WTC11 (cell line): ENCODE data around the gene KXD1. TPM values are rescaled to one million over a fixed set of nuclear protein-coding genes. Genes with fewer than 3 reads are reported as not detected.
A peak's percentile ranks its signal among the peaks of the same experiment; 100 is the strongest.

Experiments used
- ATAC-seq: fragments of 200-7000 bp; cut with Tn5 transposase; 2 replicates; pipeline ENCODE4 v1.10.0; 2021; ENCODE audit warnings: mild to moderate bottlenecking, moderate library complexity
- CTCF ChIA-PET: fragments of 300-600 bp; sonication (Branson Sonifier 250); formaldehyde crosslinking; loops from one replicate; lab custom pipeline; 2021; ENCODE audit warnings: antibody characterized with exemption; lab: Charles Lee
- POLR2A ChIA-PET: fragments of 350-600 bp; sonication (Branson Sonifier 250); formaldehyde crosslinking; loops from one replicate; lab custom pipeline; 2021; ENCODE audit warnings: antibody characterized with exemption; lab: Charles Lee
- DNase-seq: peaks from one replicate; pipeline ENCODE4 v3.0.0; 2021; ENCODE audit warnings: low spot score
- H3K27ac Mint-ChIP-seq: 2 replicates; pipeline ENCODE4 v1.8.0; 2021; ENCODE audit warnings: mixed read lengths
- H3K27me3 Mint-ChIP-seq: 2 replicates; pipeline ENCODE4 v1.8.0; 2021; ENCODE audit warnings: low read depth, mild to moderate bottlenecking, moderate library complexity, mixed read lengths
- H3K36me3 Mint-ChIP-seq: 2 replicates; pipeline ENCODE4 v1.8.0; 2021; ENCODE audit warnings: mixed read lengths
- H3K4me1 Mint-ChIP-seq: 2 replicates; pipeline ENCODE4 v1.8.0; 2022; ENCODE audit warnings: mixed read lengths
- H3K4me3 Mint-ChIP-seq: 2 replicates; pipeline ENCODE4 v1.8.0; 2021; ENCODE audit warnings: mild to moderate bottlenecking, moderate library complexity, mixed read lengths
- H3K9me3 Mint-ChIP-seq: 2 replicates; pipeline ENCODE4 v1.8.0; 2021; ENCODE audit warnings: mixed read lengths
- ARID4B ChIP-seq: sonication (generic); formaldehyde crosslinking; IDR thresholded peaks from 2 replicates; pipeline ENCODE4 v1.8.0; 2023; ENCODE audit warnings: missing genetic modification reagents, mild to moderate bottlenecking, borderline replicate concordance
- CREB1 ChIP-seq: sonication (generic); formaldehyde crosslinking; IDR thresholded peaks from 2 replicates; pipeline ENCODE4 v1.8.0; 2023; ENCODE audit warnings: mild to moderate bottlenecking, missing genetic modification reagents
- EMX1 ChIP-seq: fragments of 250-450 bp; sonication (Bioruptor Pico); IDR thresholded peaks from 2 replicates; pipeline ENCODE4 v1.8.0; 2021; ENCODE audit warnings: mild to moderate bottlenecking
- FOXK1 ChIP-seq: sonication (generic); formaldehyde crosslinking; IDR thresholded peaks from 2 replicates; pipeline ENCODE4 v1.8.0; 2022; ENCODE audit warnings: mild to moderate bottlenecking, moderate library complexity, missing genetic modification reagents
- FOXP1 ChIP-seq: sonication (generic); formaldehyde crosslinking; IDR thresholded peaks from 2 replicates; pipeline ENCODE4 v1.8.0; 2022; ENCODE audit warnings: missing genetic modification reagents, mild to moderate bottlenecking, moderate library complexity, borderline replicate concordance
- FOXP4 ChIP-seq: sonication (generic); formaldehyde crosslinking; IDR thresholded peaks from 2 replicates; pipeline ENCODE4 v1.8.0; 2022; ENCODE audit warnings: mild to moderate bottlenecking, missing genetic modification reagents
- IRF1 ChIP-seq: sonication (generic); formaldehyde crosslinking; IDR thresholded peaks from 2 replicates; pipeline ENCODE4 v1.8.0; 2023; ENCODE audit warnings: missing genetic modification reagents
- NR2C2 ChIP-seq: sonication (generic); formaldehyde crosslinking; IDR thresholded peaks from 2 replicates; pipeline ENCODE4 v1.8.0; 2022; ENCODE audit warnings: mild to moderate bottlenecking, missing genetic modification reagents
- NR3C1 ChIP-seq: sonication (generic); formaldehyde crosslinking; conservative IDR thresholded peaks from 2 replicates; pipeline ENCODE4 v1.8.1; 2023; ENCODE audit warnings: low read depth, mild to moderate bottlenecking, missing genetic modification reagents
- RORB ChIP-seq: fragments of 250-450 bp; sonication (Bioruptor Pico); IDR thresholded peaks from 2 replicates; pipeline ENCODE4 v1.9.0; 2021; ENCODE audit warnings: mild to moderate bottlenecking
- TCF7 ChIP-seq: sonication (generic); formaldehyde crosslinking; IDR thresholded peaks from 2 replicates; pipeline ENCODE4 v1.8.0; 2022; ENCODE audit warnings: mild to moderate bottlenecking, low read depth, missing genetic modification reagents, moderate library complexity
- TEAD1 ChIP-seq: sonication (generic); formaldehyde crosslinking; IDR thresholded peaks from 2 replicates; pipeline ENCODE4 v1.8.0; 2022; ENCODE audit warnings: mild to moderate bottlenecking, missing genetic modification reagents
- ZNF219 ChIP-seq: sonication (generic); formaldehyde crosslinking; IDR thresholded peaks from 2 replicates; pipeline ENCODE4 v1.8.0; 2023; ENCODE audit warnings: missing genetic modification reagents, mild to moderate bottlenecking, borderline replicate concordance
- ZNF232 ChIP-seq: sonication (generic); formaldehyde crosslinking; IDR thresholded peaks from 2 replicates; pipeline ENCODE4 v1.8.0; 2022; ENCODE audit warnings: mild to moderate bottlenecking, missing genetic modification reagents
- ZNF263 ChIP-seq: sonication (generic); formaldehyde crosslinking; IDR thresholded peaks from 2 replicates; pipeline ENCODE4 v1.8.1; 2022; ENCODE audit warnings: low read depth, mild to moderate bottlenecking, moderate library complexity, missing genetic modification reagents
- ZNF281 ChIP-seq: sonication (generic); formaldehyde crosslinking; IDR thresholded peaks from 2 replicates; pipeline ENCODE4 v1.8.0; 2023; ENCODE audit warnings: mild to moderate bottlenecking, missing genetic modification reagents
- ZNF317 ChIP-seq: sonication (generic); formaldehyde crosslinking; IDR thresholded peaks from 2 replicates; pipeline ENCODE4 v1.8.1; 2023; ENCODE audit warnings: low read depth, mild to moderate bottlenecking, moderate library complexity, missing genetic modification reagents, borderline replicate concordance
- total RNA-seq: library from RNA; stranded (reverse); gene quantifications from 3 replicates; pipeline ENCODE4 v1.2.3, GENCODE V29; 2021
- TF ChIP-seq, protein P1 (sequence below): sonication (generic); formaldehyde crosslinking; IDR thresholded peaks from 2 replicates; pipeline ENCODE4 v1.8.1; 2022; ENCODE audit warnings: mild to moderate bottlenecking, missing genetic modification reagents, moderate library complexity, borderline replicate concordance
- TF ChIP-seq, protein P2 (sequence below): sonication (generic); formaldehyde crosslinking; IDR thresholded peaks from 2 replicates; pipeline ENCODE4 v1.8.0; 2022; ENCODE audit warnings: mild to moderate bottlenecking, missing genetic modification reagents
- TF ChIP-seq, protein P3 (sequence below): sonication (generic); formaldehyde crosslinking; conservative IDR thresholded peaks from 2 replicates; pipeline ENCODE4 v1.8.1; 2022; ENCODE audit warnings: mild to moderate bottlenecking, missing genetic modification reagents
- TF ChIP-seq, protein P4 (sequence below): sonication (generic); formaldehyde crosslinking; IDR thresholded peaks from 2 replicates; pipeline ENCODE4 v1.8.1; 2023; ENCODE audit warnings: mild to moderate bottlenecking, moderate library complexity, missing genetic modification reagents

KXD1 gene
- total RNA-seq, 1 experiment from 2014 or later = 136 TPM

- Mint-ChIP-seq H3K27ac (peak overlapping the region; percentile 98), H3K27me3 (peaks cover 5% of the 10 kb centered on the region), H3K9me3 (0 out of 2 replicates have a peak, but pooled peaks cover 3% of the 10 kb centered on the region), H3K4me1 (peaks cover 33% of the 10 kb centered on the region), H3K4me3 (peak overlapping the region; percentile 86), H3K36me3 (0 out of 2 replicates have a peak, but pooled peaks cover 3% of the 10 kb centered on the region)
- DNase-seq (peak; percentile 82), ATAC-seq (peak; percentile 20)
- ChIA-PET CTCF (interaction anchor here (0.7 to 4.5 kb wide), 54 partner anchors 9 to 397 kb away, joined by 3 to 39 read pairs (median 4); partner anchors contain the start of genes COPE, CRLF1, DDX49 and ELL), POLR2A (interaction anchor here (0.6 to 2.5 kb wide), 16 partner anchors 8 to 350 kb away, joined by 3 to 18 read pairs (median 3); partner anchors contain the start of genes KXD1 and UBA52)
- no peak for TF ChIP-seq ZNF232 (CRISPR knock-in tag)
- TF ChIP-seq ZNF263 (CRISPR knock-in tag) = no peak
- TF ChIP-seq, protein P1, sequence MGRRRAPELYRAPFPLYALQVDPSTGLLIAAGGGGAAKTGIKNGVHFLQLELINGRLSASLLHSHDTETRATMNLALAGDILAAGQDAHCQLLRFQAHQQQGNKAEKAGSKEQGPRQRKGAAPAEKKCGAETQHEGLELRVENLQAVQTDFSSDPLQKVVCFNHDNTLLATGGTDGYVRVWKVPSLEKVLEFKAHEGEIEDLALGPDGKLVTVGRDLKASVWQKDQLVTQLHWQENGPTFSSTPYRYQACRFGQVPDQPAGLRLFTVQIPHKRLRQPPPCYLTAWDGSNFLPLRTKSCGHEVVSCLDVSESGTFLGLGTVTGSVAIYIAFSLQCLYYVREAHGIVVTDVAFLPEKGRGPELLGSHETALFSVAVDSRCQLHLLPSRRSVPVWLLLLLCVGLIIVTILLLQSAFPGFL (CRISPR knock-in tag) = no peak; the same call in 1 of the 2 replicates
- peak; percentile 77; the same call in 1 of the 2 replicates for TF ChIP-seq CREB1 (CRISPR knock-in tag)
- TF ChIP-seq FOXK1 (CRISPR knock-in tag) = peak; percentile 73; the same call in 1 of the 2 replicates
- TF ChIP-seq, protein P2, sequence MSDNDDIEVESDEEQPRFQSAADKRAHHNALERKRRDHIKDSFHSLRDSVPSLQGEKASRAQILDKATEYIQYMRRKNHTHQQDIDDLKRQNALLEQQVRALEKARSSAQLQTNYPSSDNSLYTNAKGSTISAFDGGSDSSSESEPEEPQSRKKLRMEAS (CRISPR knock-in tag) = peak; percentile 94
- TF ChIP-seq FOXP4 = peak; percentile 83; the same call in 1 of the 2 replicates
- TF ChIP-seq, protein P3, sequence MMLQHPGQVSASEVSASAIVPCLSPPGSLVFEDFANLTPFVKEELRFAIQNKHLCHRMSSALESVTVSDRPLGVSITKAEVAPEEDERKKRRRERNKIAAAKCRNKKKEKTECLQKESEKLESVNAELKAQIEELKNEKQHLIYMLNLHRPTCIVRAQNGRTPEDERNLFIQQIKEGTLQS = peak; percentile 13; the same call in 1 of the 2 replicates
- TF ChIP-seq EMX1 = 0 out of 2 replicates have a peak, but pooled peaks have one; percentile 38
- peak; percentile 62; the same call in 1 of the 2 replicates for TF ChIP-seq IRF1 (CRISPR knock-in tag)
- no peak for TF ChIP-seq RORB (CRISPR knock-in tag)
- no peak for TF ChIP-seq TCF7
- peak; percentile 65; the same call in 1 of the 2 replicates for TF ChIP-seq ZNF281
- TF ChIP-seq NR3C1 (CRISPR knock-in tag) = no peak
- TF ChIP-seq, protein P4, sequence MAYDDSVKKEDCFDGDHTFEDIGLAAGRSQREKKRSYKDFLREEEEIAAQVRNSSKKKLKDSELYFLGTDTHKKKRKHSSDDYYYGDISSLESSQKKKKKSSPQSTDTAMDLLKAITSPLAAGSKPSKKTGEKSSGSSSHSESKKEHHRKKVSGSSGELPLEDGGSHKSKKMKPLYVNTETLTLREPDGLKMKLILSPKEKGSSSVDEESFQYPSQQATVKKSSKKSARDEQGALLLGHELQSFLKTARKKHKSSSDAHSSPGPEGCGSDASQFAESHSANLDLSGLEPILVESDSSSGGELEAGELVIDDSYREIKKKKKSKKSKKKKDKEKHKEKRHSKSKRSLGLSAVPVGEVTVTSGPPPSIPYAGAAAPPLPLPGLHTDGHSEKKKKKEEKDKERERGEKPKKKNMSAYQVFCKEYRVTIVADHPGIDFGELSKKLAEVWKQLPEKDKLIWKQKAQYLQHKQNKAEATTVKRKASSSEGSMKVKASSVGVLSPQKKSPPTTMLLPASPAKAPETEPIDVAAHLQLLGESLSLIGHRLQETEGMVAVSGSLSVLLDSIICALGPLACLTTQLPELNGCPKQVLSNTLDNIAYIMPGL = no peak
- TF ChIP-seq NR2C2 = peak; percentile 58; the same call in 1 of the 2 replicates
- TF ChIP-seq ARID4B (CRISPR knock-in tag) = peak; percentile 83
- TF ChIP-seq ZNF317 = no peak
- TF ChIP-seq ZNF219 = 0 out of 2 replicates have a peak, but pooled peaks have one; percentile 56
- peak; percentile 90 for TF ChIP-seq FOXP1 (CRISPR knock-in tag)
- peak; percentile 21; the same call in 1 of the 2 replicates for TF ChIP-seq TEAD1 (CRISPR knock-in tag)
Measured at GRCh38 chr19:18589380-18590272, 32.0 kb downstream of the KXD1 start.
